IMR-90 (cell line): ENCODE results near the gene SLC34A3.

Source experiments
- MAZ ChIP-seq: IDR thresholded peaks from 2 replicates; pipeline ENCODE4 v1.6.1; 2012; ENCODE audit warnings: low read depth, mild to moderate bottlenecking, low read length, improper control_type of control experiment, moderate library complexity, borderline replicate concordance
- MXI1 ChIP-seq: IDR thresholded peaks from 2 replicates; pipeline ENCODE4 v1.6.1; 2012; ENCODE audit warnings: low read depth, mild to moderate bottlenecking, low read length, moderate library complexity, borderline replicate concordance
- POLR2A ChIP-seq: IDR thresholded peaks from 2 replicates; pipeline ENCODE4 v1.6.1; 2012; ENCODE audit warnings: mild to moderate bottlenecking, low read depth, low read length
- RAD21 ChIP-seq: IDR thresholded peaks from 2 replicates; pipeline ENCODE4 v1.6.1; 2012; ENCODE audit warnings: low read length, improper control_type of control experiment
- RCOR1 ChIP-seq: IDR thresholded peaks from 2 replicates; pipeline ENCODE4 v1.6.1; 2012; ENCODE audit warnings: mild to moderate bottlenecking, low read length, improper control_type of control experiment; ENCODE audit not compliant: insufficient replicate concordance
- TF ChIP-seq, protein P1 (sequence below): fragments of 150-350 bp; IDR thresholded peaks from 2 replicates; pipeline ENCODE4 v1.6.1; 2016; ENCODE audit warnings: low read depth, mild to moderate bottlenecking, low read length, moderate library complexity, borderline replicate concordance
- TF ChIP-seq, protein P2 (sequence below): conservative IDR thresholded peaks from 2 replicates; pipeline ENCODE4 v1.5.1; 2012; ENCODE audit warnings: mild to moderate bottlenecking, low read depth, low read length, improper control_type of control experiment
- TF ChIP-seq, protein P3 (sequence below): fragments of 150-350 bp; IDR thresholded peaks from 2 replicates; pipeline ENCODE4 v1.6.1; 2017; ENCODE audit warnings: mild to moderate bottlenecking, antibody characterized with exemption, low read length, low read depth

DNA sequence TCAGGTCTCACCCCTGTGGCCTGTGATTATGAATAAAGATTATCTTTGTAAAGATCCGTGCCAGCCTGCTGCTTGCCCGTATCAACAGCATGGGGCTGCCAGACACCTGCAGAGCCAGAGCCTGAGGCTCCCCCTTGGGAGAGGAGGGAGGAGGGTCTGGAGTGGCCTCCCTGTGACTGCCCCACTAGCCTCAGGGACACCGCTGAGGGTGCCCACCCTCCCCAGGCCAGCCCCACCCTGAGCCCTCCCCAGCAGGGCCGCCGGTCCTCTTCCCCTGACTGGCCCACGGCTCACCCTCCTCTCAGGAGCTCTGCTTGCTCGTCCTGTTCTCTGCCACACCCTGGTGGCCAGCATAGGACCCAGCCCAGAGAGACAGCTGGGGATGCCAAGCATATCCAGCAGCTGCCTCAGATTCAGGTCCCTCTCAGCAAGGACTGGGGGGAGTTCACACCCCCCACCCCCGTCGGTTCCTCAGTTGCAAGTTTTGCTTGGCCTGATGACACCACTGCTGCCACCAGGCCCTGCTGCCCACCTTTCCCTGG, 40.3 kb upstream of the SLC34A3 start:
- no peak for TF ChIP-seq POLR2A
- no peak for TF ChIP-seq MAZ
- TF ChIP-seq, protein P1, sequence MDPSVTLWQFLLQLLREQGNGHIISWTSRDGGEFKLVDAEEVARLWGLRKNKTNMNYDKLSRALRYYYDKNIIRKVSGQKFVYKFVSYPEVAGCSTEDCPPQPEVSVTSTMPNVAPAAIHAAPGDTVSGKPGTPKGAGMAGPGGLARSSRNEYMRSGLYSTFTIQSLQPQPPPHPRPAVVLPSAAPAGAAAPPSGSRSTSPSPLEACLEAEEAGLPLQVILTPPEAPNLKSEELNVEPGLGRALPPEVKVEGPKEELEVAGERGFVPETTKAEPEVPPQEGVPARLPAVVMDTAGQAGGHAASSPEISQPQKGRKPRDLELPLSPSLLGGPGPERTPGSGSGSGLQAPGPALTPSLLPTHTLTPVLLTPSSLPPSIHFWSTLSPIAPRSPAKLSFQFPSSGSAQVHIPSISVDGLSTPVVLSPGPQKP: no peak
- no peak for TF ChIP-seq RCOR1
- TF ChIP-seq, protein P2, sequence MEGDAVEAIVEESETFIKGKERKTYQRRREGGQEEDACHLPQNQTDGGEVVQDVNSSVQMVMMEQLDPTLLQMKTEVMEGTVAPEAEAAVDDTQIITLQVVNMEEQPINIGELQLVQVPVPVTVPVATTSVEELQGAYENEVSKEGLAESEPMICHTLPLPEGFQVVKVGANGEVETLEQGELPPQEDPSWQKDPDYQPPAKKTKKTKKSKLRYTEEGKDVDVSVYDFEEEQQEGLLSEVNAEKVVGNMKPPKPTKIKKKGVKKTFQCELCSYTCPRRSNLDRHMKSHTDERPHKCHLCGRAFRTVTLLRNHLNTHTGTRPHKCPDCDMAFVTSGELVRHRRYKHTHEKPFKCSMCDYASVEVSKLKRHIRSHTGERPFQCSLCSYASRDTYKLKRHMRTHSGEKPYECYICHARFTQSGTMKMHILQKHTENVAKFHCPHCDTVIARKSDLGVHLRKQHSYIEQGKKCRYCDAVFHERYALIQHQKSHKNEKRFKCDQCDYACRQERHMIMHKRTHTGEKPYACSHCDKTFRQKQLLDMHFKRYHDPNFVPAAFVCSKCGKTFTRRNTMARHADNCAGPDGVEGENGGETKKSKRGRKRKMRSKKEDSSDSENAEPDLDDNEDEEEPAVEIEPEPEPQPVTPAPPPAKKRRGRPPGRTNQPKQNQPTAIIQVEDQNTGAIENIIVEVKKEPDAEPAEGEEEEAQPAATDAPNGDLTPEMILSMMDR: no peak
- TF ChIP-seq, protein P3, sequence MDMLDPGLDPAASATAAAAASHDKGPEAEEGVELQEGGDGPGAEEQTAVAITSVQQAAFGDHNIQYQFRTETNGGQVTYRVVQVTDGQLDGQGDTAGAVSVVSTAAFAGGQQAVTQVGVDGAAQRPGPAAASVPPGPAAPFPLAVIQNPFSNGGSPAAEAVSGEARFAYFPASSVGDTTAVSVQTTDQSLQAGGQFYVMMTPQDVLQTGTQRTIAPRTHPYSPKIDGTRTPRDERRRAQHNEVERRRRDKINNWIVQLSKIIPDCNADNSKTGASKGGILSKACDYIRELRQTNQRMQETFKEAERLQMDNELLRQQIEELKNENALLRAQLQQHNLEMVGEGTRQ: no peak
- no peak for TF ChIP-seq RAD21
- TF ChIP-seq MXI1: no peak
